Type B pancreatic cell (in vitro differentiated cells): ENCODE measurements around the gene OR1A2. TPM values are rescaled to one million over a fixed set of nuclear protein-coding genes. Genes with fewer than 3 reads are reported as not detected.
"Not testable (repeated sequence)": the region's sequence is repeated elsewhere in the genome, so short reads cannot be mapped to it uniquely, and the experiment has no call there.

Experiments used
- DNase-seq: peaks from one replicate; pipeline ENCODE4 v3.0.0; 2021; ENCODE audit warnings: mixed read lengths; ENCODE audit not compliant: unreplicated experiment; ENCODE audit errors: extremely low spot score
- H3K27ac Mint-ChIP-seq: 2 replicates; pipeline ENCODE4 v1.8.0; 2021; ENCODE audit warnings: mild to moderate bottlenecking, mixed read lengths
- H3K27me3 Mint-ChIP-seq: 2 replicates; pipeline ENCODE4 v1.8.0; 2021; ENCODE audit warnings: mixed read lengths
- H3K36me3 Mint-ChIP-seq: 2 replicates; pipeline ENCODE4 v1.8.0; 2021; ENCODE audit warnings: mixed read lengths
- H3K4me1 Mint-ChIP-seq: one replicate; pipeline ENCODE4 v1.8.0; 2021; ENCODE audit warnings: mixed read lengths; ENCODE audit not compliant: unreplicated experiment
- H3K4me3 Mint-ChIP-seq: 2 replicates; pipeline ENCODE4 v1.8.0; 2021; ENCODE audit warnings: mild to moderate bottlenecking, mixed read lengths
- H3K9me3 Mint-ChIP-seq: 2 replicates; pipeline ENCODE4 v1.8.0; 2021; ENCODE audit warnings: mixed read lengths
- total RNA-seq: library from RNA; stranded (reverse); gene quantifications from 2 replicates; pipeline ENCODE4 v1.2.1, GENCODE V29; 2021; ENCODE audit warnings: low replicate concordance

The OR1A2 gene
- total RNA-seq, 1 donor from 2014 or later = not detected

DNA sequence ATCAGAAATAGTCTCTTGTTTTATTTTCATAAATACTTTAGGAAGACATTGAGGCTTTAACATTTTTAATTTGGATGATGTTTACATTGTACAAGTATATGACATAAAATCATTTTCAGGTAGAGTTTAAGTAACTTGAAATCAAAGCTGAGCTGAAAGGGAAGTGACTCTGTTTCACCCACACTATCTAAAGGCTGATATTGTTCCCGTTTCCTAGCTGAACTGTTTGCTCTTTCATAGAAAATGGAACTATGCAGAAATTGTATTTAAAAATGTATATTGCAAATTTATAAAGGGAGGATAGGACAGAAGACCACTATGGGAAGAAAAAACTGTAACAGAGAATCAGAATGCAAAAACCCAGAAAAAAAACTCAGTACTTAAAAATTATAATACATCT lies 47.5 kb downstream of the OR1A2 start:
- not testable (repeated sequence) for H3K36me3 Mint-ChIP-seq, DNase-seq, H3K27ac Mint-ChIP-seq

More for the DNA sequence above, 47.5 kb downstream of the OR1A2 start:
- H3K27me3 Mint-ChIP-seq, H3K4me1 Mint-ChIP-seq, H3K9me3 Mint-ChIP-seq, H3K4me3 Mint-ChIP-seq: not testable (repeated sequence)

Other genes with a start within 250 kb of the OR1A2 start
- not detected in 2 replicates for gene OR1D5, start 133.9 kb upstream of the OR1A2 start, total RNA-seq
- not detected in 2 replicates for gene OR1D2, start 93.1 kb upstream of the OR1A2 start, total RNA-seq
- gene OR1G1, start 70.0 kb upstream of the OR1A2 start, total RNA-seq = not detected in 2 replicates
- not detected in 2 replicates for gene OR1A1, start 10.1 kb downstream of the OR1A2 start, total RNA-seq
- not detected in 2 replicates for gene OR3A1, start 100.8 kb downstream of the OR1A2 start, total RNA-seq
- gene OR3A2, start 188.8 kb downstream of the OR1A2 start, total RNA-seq = not detected in 2 replicates
- not detected in 2 replicates for gene OR1E1, start 200.9 kb downstream of the OR1A2 start, total RNA-seq
- gene OR3A3, start 213.9 kb downstream of the OR1A2 start, total RNA-seq = not detected in 2 replicates
- not detected in 2 replicates for gene OR1E2, start 236.3 kb downstream of the OR1A2 start, total RNA-seq